ENCODE measurements around the gene GPR6.

- no peak for TF ChIP-seq EZH2 (IDR thresholded peaks at IDR 0.05; ENCODE audit: borderline replicate concordance, insufficient read depth, low read depth, low read length, poor library complexity, severe bottlenecking)
- TF ChIP-seq, protein P1, sequence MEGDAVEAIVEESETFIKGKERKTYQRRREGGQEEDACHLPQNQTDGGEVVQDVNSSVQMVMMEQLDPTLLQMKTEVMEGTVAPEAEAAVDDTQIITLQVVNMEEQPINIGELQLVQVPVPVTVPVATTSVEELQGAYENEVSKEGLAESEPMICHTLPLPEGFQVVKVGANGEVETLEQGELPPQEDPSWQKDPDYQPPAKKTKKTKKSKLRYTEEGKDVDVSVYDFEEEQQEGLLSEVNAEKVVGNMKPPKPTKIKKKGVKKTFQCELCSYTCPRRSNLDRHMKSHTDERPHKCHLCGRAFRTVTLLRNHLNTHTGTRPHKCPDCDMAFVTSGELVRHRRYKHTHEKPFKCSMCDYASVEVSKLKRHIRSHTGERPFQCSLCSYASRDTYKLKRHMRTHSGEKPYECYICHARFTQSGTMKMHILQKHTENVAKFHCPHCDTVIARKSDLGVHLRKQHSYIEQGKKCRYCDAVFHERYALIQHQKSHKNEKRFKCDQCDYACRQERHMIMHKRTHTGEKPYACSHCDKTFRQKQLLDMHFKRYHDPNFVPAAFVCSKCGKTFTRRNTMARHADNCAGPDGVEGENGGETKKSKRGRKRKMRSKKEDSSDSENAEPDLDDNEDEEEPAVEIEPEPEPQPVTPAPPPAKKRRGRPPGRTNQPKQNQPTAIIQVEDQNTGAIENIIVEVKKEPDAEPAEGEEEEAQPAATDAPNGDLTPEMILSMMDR (IDR thresholded peaks at IDR 0.05), result no peak
Observed at GRCh38 chr6:110018486-110018885, 40.4 kb downstream of the GPR6 start.
